ENCODE data around the gene TSPO2. TPM values are rescaled to one million over a fixed set of nuclear protein-coding genes. Genes with fewer than 3 reads are reported as not detected.
A peak's percentile ranks its signal among the peaks of the same experiment; 100 is the strongest.
"Not testable (repeated sequence)": the region's sequence is repeated elsewhere in the genome, so short reads cannot be mapped to it uniquely, and the experiment has no call there.

TSPO2 gene
- total RNA-seq, 6 experiments from 2014 or later, result 0.22 to 0.86 (median 0.52) TPM

DNA sequence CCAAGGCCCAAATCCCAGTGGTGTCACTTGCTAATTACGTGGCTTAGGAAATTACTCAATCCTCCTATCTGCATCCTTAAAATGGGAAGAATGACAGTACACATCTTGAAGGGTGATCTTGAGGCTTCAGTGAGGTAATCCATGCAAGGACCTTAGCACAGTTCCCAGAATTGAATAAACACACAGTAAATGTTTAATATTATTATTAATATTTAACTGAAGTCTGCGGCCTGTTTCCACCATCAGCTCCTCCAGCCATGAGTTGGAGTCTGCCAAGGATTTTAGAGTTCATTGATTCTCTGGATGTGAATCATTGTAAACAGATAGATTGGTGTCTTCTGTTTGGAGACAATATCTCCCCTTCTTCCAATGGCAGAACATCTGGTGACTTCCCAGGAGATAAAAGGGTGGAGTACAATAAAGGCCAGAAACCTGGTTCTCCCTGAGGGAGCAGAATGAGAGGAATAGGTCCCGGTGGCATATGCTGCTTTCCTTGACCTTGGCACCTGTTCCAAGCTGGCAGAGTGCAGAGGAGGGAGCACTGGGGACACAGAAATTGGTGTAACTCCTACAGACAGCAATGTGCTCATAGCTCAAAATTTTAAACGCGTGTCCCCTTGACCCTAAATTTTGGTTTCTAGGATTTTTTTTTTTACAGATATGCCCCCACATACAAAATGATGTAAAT lies 28.7 kb upstream of the TSPO2 start:
- TF ChIP-seq CTCF (IDR thresholded peaks at IDR 0.05), result no peak
- TF ChIP-seq POLR2A (IDR thresholded peaks at IDR 0.05), result no peak
- DNase-seq, result peak in 1 of 3 donors; percentile 59
- 16% methylated on average over 4 of the region's 5 CpGs for WGBS (ENCODE audit: insufficient coverage, low coverage, low lambda C conversion rate, missing lambda C conversion rate)
- Histone ChIP-seq H3K27me3 (no peaks in the 10 kb centered on the region), H3K27ac (peak overlapping the region in 2 of 3 donors; percentile 33 to 59), H3K4me3 (no peak overlapping the region), H3K9me3 (no peaks in the 10 kb centered on the region), H3K4me1 (peaks cover 0 to 34% (median 16%) of the 10 kb centered on the region in 4 donors), H3K36me3 (no peaks in the 10 kb centered on the region)
- peak; percentile 63 to 79 (median 75) for ATAC-seq
- intact Hi-C loops (cut with DNase I), result no loop called here

DNA sequence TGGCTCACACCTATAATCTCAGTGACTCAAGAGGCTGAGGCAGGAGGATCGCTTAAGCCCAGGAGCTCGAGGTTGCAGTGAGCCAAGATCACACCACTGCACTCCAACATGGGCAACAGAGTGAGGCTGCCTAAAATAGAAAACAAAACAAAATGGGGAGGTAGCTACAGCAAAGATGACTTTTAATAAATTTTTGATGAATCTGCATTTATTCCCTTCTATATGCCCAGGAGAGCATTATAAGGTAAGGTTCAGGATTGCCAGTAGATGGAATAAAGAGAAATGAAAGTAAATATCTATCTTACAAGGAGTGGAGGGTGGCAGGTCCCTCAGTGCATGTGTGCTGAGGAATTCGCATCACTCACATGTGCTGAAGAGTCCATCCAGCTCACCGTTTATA lies 27.5 kb upstream of the TSPO2 start:
- H3K36me3 ChIP-seq, result no peaks in the 10 kb centered on the region
- H3K4me3 ChIP-seq, result no peak overlapping the region
- peaks cover 0 to 34% (median 16%) of the 10 kb centered on the region in 4 donors for H3K4me1 ChIP-seq
- H3K27me3 ChIP-seq, result no peaks in the 10 kb centered on the region
- DNase-seq (no peak), ATAC-seq (no peak)
- intact Hi-C loops (cut with DNase I), result no loop called here
- no peak overlapping the region for H3K27ac ChIP-seq
- WGBS (ENCODE audit: insufficient coverage, low coverage, low lambda C conversion rate, missing lambda C conversion rate), result 78% methylated on average over 1 of the region's 4 CpGs
- no peaks in the 10 kb centered on the region for H3K9me3 ChIP-seq
- no peak for TF ChIP-seq CTCF (IDR thresholded peaks at IDR 0.05)
- no peak for TF ChIP-seq POLR2A (IDR thresholded peaks at IDR 0.05)

GRCh38 chr6:41015860-41016259 lies 26.4 kb upstream of the TSPO2 start:
- intact Hi-C loops (cut with DNase I); H3K27ac ChIP-seq; H3K9me3 ChIP-seq; H3K36me3 ChIP-seq; H3K27me3 ChIP-seq; DNase-seq; ATAC-seq; H3K4me3 ChIP-seq: not testable (repeated sequence)
- WGBS (ENCODE audit: insufficient coverage, low coverage, low lambda C conversion rate, missing lambda C conversion rate), result 100% methylated on average over 3 of the region's 5 CpGs
- H3K4me1 ChIP-seq, result peaks cover 0 to 33% (median 16%) of the 10 kb centered on the region in 4 donors

DNA sequence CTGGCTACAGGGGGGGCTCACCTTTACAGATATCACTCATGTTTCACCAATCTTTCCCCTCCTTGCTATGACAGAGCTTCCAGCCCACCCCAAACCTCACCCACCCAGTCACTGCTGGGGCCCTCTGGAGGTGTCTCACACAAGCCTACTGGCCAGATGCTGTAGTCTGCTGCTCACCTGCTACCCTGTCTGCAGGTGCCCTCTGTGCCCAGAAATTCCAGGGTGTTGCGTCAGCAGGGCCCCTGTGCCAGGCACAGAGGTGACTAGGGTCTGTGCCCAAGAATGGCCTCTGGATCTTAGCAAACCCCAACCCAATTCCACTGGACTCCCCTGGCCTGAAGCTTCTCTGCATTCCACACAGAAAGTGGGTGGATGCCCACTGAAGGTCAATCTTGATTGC lies 24.6 kb upstream of the TSPO2 start:
- no CpG with 5 or more reads among the region's 1 CpG for WGBS (ENCODE audit: insufficient coverage, low coverage, low lambda C conversion rate, missing lambda C conversion rate)

More for the DNA sequence above, 24.6 kb upstream of the TSPO2 start:
- DNase-seq (no peak), ATAC-seq (peak; percentile 13 to 55 (median 35))
- Histone ChIP-seq H3K4me1 (peaks cover 0 to 17% (median 8%) of the 10 kb centered on the region in 4 donors), H3K27ac (no peak overlapping the region), H3K4me3 (no peak overlapping the region), H3K27me3 (no peaks in the 10 kb centered on the region), H3K36me3 (no peaks in the 10 kb centered on the region), H3K9me3 (no peaks in the 10 kb centered on the region)
- intact Hi-C loops (cut with DNase I), result no loop called here
- TF ChIP-seq POLR2A (IDR thresholded peaks at IDR 0.05) (no peak), CTCF (IDR thresholded peaks at IDR 0.05) (no peak)
